Adipose tissue (tissue), 3 donors: Measurements from ENCODE around the gene CYP1A2. TPM values are rescaled to one million over a fixed set of nuclear protein-coding genes. Genes with fewer than 3 reads are reported as not detected.

Experiments used
- H3K27ac ChIP-seq: one replicate; pipeline ENCODE4 v1.5.1; 2013; ENCODE audit warnings: low read depth, low read length
- WGBS, 3 donors: extraction: QIAGEN DNeasy Blood & Tissue Kit; methylation state at CpG; one replicate each; pipeline ENCODE4 v1.1.7; 2013; 5-methylcytosine and 5-hydroxymethylcytosine counted together
- polyA plus RNA-seq, 3 donors: library from polyadenylated mRNA; stranded (reverse); fragments of 200-250 nt; gene quantifications; one replicate each; pipeline ENCODE4 v1.2.3, GENCODE V29; 2013
- donor health status: healthy with polysubstance abuse.
- donor health status: Bipolar disorder and iron deficiency.
- donor health status: healthy.

Gene CYP1A2
- polyA plus RNA-seq, 3 donors: 0.07 to 0.27 TPM; not detected in 1

GRCh38 chr15:74784426-74785193, 36.0 kb downstream of the CYP1A2 start:
- 43 to 81% (median 64%) methylated on average over 8 of the region's 8 CpGs for WGBS, 3 donors
- H3K27ac ChIP-seq: no peak overlapping the region

DNA sequence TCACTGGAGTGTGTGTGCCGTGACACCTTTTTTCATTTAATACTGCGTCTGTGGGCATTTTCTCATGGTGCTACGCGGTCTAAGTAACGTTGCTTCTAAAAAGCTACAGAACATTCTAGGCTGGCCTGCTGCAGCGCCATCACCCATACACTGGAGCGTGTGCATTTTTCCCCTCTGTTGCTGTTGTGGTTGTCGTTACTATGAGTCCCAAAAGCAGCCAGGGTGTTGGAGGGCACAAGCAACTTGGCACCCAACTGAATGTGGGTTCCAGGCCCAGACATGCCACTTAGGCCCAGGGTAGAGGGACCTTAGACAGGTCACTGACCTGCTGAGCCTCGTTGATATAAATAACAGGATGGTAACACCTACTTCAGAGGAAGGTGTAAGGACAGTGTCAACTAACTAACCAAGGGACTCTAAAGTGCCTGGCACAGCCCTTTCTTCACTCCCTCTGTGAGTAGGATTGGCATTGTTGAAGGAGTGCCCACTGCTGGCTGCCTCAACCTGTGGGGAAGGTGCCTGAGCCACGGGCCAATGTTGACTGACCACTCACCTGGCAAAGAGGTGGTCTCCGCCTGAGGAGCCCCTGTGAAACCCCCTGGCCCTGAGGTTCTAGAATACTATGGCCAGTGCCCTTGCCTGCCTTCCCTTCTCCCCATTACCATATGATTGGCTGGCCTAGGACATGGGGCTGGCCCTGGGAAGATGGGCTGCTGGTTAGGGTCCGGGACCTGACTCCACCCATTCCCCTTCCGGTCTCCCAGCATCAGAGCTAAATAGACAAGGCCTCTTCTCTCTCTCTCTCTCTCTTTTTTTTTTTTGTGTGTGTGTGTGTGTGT, 36.8 kb downstream of the CYP1A2 start:
- 62 to 81% (median 69%) methylated on average over 13 of the region's 13 CpGs for WGBS, 3 donors
- H3K27ac ChIP-seq: no peak overlapping the region

DNA sequence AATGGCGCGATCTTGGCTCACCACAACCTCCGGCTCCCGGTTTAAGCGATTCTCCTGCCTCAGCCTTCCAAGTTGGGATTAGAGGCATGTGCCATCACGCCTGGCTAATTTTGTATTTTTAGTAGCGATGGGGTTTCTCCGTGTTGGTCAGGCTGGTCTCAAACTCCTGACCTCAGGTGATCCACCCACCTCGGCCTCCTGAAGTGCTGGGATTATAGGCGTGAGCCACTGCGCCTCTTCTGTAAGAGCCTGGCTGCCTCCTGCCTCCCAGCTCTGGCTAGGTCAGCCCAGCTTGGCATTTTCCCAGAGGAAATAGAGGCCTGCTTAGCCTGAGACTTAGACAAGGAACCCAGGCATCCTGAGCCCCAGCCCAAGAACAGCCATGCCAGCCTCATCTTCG, 37.4 kb downstream of the CYP1A2 start:
- 75 to 86% (median 78%) methylated on average over 12 of the region's 12 CpGs for WGBS, 3 donors
- peak overlapping the region; percentile 40 for H3K27ac ChIP-seq

GRCh38 chr15:74786551-74787165, 38.0 kb downstream of the CYP1A2 start:
- peak overlapping the region; percentile 40 for H3K27ac ChIP-seq
- WGBS, 3 donors: 33 to 82% (median 38%) methylated on average over 7 of the region's 7 CpGs

- 29 to 65% (median 37%) methylated on average over 13 of the region's 13 CpGs for WGBS, 3 donors
- H3K27ac ChIP-seq: no peak overlapping the region
Observed at GRCh38 chr15:74787251-74788041, 38.8 kb downstream of the CYP1A2 start.

DNA sequence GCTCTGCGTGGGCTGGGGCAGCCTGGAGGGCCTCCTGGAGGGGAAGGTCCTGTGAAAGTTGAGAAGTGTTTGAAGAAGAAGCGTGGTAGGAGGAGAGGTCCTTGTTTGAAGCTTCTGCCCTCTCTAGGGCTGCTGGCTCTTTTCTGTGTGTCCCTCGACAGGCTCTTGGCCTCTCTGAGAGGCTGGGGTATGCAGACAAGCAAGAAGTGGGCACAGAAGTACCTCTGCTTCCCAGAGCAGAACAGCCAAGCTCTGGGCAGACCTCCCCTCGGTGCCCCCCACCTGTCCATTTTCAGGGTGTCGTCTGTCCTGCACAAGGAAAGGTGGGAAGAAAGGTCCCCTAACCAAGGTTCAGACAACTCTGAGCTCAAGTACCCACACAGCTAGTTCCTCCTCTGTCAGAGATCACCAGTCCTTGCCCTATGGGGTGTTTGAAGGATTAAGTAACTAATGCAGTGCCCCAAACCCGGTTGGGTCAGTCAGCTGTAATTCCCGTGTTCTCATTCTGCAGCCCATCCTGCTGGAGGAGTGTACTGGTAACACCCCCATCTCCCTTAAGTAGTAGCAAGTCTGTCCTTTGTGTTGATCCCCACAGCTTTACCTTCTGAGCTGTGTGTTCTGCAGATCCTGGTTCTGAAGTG, 39.5 kb downstream of the CYP1A2 start:
- no peak overlapping the region for H3K27ac ChIP-seq
- 29 to 61% (median 32%) methylated on average over 7 of the region's 7 CpGs for WGBS, 3 donors

DNA sequence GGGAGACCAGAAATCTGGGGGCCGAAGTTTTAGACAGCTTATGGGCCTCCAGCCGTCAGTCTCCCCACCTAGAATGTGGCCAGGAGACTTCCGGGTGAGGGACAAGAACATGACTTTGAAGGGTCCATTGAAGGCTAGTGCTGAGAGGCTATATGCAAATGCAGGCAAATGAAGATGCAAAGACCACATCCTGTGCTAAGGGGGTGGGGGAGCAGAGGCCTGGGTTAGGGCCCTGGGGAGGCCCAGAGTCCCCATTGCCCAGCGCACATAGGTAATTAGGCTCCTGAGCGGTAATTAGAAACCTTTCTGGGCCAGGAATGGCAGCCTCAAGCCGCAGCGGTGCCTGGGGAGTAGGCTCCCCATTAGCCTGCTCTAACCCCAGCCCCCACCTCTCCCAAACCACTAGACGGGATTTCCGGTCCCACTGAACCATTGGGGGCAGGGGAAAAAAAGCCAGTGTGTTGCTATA, 40.1 kb downstream of the CYP1A2 start:
- 41 to 71% (median 43%) methylated on average over 9 of the region's 9 CpGs for WGBS, 3 donors
- H3K27ac ChIP-seq: no peak overlapping the region

- H3K27ac ChIP-seq: peak overlapping the region; percentile 12
- WGBS, 3 donors: 44 to 54% (median 46%) methylated on average over 14 of the region's 14 CpGs
Observed at GRCh38 chr15:74789171-74789631, 40.6 kb downstream of the CYP1A2 start.

DNA sequence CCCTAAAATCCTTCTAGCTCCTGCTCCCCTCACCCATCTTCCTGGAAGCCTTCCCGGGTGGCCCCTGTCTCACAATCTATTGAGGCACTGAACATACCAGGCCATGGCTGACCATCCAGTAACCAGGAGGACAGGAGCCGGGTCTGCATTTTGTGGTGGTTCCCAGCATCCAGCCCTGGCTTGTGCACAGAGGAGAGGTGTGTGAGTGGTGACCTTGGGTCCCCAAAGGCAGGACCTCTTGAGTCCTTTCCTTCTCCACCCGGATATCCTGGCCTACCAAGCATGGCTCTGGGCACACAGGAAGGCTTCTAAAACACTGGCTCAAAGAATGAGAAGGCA, 41.1 kb downstream of the CYP1A2 start:
- WGBS, 3 donors: 15 to 36% (median 30%) methylated on average over 3 of the region's 3 CpGs
- peak overlapping the region; percentile 12 for H3K27ac ChIP-seq

DNA sequence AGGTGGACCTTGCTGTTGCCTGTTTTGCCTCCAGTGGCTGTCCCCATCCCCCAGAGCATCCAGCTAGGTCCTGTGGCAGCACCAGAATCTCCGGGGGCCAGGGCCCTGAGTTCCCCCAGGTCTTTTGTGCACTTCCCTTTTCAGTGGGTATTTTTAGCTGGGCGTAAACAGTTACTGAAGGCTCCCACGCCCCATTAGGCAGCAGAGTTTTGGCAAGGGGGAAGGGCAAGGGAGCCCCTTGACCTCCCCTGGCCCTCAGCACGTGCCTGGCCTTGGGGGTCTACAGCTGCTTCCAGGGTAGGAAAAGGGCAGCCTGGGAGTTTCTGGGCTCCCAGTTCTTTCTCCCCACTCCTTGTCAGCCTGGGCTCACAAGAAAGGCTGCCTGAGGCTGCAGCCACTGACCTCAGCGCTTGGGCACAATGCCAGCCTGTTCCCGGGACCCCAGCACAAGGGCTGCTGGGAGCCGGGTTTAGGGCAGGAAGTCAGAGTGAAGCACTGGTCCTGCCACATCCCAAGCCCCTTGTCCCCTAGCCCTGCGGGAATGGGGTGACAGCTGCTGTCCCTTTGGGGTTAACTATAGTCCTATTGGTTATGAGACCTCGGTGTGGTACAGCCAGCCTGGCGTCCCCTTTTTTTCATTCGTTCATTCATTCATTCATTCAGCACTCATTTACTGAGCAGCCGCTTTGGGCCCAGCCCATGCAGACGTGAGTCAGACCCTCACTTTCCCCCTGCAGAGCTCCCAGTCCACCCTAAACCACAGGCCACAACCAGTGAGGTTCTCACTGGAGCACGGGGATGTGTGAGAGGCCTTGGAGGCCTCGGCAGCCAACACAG, 41.7 kb downstream of the CYP1A2 start:
- peak overlapping the region; percentile 12 for H3K27ac ChIP-seq
- 17 to 56% (median 18%) methylated on average over 15 of the region's 15 CpGs for WGBS, 3 donors

DNA sequence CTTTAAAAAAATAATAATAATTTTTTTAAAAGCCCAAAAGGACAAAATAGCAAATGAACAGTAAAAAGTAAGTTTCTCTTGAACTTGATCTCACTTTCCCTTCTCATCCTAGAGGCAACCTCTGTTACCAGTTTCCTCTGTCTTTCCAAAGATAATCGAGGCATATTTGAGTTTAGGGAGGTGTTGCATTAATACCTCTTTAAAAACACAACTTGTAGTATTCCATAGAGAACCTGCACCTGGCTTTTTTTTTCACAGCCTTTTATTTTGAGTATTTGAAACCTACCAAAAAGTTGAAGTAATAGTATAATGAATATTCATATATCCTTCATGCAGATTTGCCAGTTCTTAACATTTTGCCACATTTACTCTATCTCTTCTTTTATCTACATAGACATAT, 42.4 kb downstream of the CYP1A2 start:
- WGBS, 3 donors: 28 to 74% (median 31%) methylated on average over 1 of the region's 1 CpG
- H3K27ac ChIP-seq: no peak overlapping the region

- no peak overlapping the region for H3K27ac ChIP-seq
- 78 to 94% (median 86%) methylated on average over 7 of the region's 7 CpGs for WGBS, 3 donors
Observed at GRCh38 chr15:74791667-74792066, 43.0 kb downstream of the CYP1A2 start.

DNA sequence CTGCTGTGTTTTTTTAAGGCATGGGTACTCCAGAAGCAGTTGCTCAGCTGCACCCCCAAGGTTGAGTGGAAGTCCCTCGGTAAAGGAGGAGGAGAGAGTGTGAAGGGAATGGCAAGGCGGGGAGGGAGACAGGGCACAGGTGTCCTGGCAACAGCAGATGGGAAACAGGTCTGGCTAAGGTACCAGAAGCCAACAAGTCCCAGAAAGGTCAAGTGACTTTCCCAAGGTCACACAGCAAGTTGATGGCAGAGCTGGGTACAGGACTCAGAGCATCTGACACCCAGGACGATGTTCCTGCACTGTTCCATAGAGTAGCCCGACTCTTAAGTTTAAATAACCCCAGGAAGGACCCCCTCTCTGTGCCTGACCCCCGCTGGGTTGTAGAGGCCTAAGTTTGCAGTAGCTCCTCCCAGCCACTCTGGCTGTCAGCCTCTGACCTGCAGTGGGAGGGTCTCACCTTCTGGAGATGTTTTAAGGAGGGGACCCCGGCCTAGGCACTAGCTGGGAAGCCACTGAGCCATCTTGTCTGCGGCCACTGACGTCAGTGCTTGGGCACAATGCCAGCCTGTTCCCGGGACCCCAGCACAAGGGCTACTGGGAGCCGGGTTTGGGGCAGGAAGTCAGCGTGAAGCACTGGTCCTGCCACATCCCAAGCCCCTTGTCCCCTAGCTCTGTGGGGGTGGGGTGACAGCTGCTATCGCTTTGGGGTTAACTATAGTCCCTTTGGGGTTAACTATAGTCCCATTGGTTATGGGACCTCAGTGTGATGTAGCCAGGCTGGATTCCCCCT, 43.8 kb downstream of the CYP1A2 start:
- H3K27ac ChIP-seq: no peak overlapping the region
- 61 to 77% (median 64%) methylated on average over 12 of the region's 12 CpGs for WGBS, 3 donors

DNA sequence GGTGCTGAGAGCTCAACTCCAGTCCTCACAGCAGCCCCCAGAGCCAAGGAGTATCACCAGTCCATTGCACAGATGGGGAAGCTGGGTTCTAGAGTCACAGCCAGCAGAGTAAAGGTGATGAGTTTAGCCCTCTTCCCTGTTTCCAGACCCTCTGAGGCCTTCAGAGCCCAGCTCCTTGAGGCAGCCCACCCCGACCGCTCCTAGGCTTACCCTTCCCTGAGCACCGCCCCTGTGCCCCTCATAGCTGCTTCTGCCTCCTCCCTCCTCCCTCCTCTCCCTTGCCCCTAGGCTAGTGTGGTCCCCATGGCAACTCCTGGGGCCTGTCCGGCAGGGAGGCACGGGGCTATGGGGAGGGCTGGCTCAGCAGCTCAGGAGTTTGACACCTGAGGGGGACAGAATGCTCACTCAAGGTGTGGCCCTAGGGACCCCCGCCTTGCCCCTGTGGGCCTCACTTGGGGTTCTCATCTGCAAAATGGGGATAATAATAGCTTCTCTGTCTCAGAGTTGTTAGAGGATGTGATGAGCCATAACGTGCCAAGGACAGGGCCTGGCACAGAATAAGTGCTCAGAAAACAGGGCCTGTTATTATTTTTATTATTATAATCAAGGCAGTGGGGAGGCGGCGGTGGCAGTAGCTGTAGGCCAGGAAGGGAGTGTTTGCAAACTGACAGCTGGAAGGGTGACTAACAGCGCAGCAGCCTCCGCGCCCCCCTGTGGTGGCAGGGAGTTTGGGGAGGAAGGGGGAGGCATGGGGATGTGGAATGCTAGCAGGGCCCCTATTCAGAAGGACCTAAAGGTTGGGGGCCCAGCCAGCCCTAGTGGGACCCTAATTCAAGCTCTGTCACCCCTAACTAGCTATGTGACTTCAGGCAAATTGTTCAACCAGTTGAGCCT, 44.7 kb downstream of the CYP1A2 start:
- 70 to 83% (median 71%) methylated on average over 12 of the region's 12 CpGs for WGBS, 3 donors
- H3K27ac ChIP-seq: no peak overlapping the region

DNA sequence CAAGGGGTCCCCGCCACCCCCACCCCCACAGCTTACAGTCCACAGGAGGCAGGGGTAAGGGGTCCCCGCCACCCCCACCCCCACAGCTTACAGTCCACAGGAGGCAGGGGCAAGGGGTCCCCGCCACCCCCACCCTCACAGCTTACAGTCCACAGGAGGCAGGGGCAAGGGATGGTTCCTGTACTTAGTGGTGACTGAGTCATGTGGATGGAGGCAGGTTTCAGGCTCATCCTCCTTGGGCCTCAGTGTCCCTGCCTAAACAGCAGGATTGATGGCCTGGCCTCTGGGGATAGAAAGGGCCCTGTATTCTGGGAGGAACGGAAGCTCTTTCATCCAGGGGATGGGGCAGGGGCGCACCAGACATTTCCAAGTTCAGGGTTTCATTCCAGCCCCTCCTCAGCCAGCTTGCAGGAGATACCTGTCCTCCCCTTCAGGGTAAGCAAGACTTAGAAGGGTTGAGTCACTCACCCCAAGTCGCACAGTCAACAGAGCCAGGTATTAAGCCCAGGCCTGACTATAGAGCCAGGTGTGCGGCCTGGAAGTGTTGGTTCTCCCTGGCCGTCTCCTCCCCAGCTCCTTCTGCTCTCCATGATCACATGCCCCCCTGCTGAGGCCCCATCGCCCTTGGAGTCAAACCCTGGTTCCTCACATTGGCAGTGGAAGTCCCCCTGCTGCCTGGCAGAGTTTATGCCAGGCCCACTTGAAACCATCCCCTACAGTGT, 45.8 kb downstream of the CYP1A2 start:
- 86 to 90% (median 87%) methylated on average over 7 of the region's 9 CpGs for WGBS, 3 donors
- no peak overlapping the region for H3K27ac ChIP-seq
